ENCODE data around the gene MAB21L4.

MAB21L4 gene

GRCh38 chr2:240925568-240926515 lies 29.9 kb upstream of the MAB21L4 start:
- TF ChIP-seq, protein P1, sequence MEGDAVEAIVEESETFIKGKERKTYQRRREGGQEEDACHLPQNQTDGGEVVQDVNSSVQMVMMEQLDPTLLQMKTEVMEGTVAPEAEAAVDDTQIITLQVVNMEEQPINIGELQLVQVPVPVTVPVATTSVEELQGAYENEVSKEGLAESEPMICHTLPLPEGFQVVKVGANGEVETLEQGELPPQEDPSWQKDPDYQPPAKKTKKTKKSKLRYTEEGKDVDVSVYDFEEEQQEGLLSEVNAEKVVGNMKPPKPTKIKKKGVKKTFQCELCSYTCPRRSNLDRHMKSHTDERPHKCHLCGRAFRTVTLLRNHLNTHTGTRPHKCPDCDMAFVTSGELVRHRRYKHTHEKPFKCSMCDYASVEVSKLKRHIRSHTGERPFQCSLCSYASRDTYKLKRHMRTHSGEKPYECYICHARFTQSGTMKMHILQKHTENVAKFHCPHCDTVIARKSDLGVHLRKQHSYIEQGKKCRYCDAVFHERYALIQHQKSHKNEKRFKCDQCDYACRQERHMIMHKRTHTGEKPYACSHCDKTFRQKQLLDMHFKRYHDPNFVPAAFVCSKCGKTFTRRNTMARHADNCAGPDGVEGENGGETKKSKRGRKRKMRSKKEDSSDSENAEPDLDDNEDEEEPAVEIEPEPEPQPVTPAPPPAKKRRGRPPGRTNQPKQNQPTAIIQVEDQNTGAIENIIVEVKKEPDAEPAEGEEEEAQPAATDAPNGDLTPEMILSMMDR (IDR thresholded peaks at IDR 0.05; ENCODE audit: low read depth, low read length, missing control alignments): no peak
- in situ Hi-C loops (cut with HindIII; ENCODE audit: low sequenced_read_pairs): loop anchor here (25.0 kb wide), 1 partner anchor 161 kb away; no protein-coding TSS in a partner anchor
- no peak for DNase-seq (ENCODE audit: low read depth)
- no peak overlapping the region for H3K4me3 ChIP-seq (ENCODE audit: low read depth, low read length)

DNA sequence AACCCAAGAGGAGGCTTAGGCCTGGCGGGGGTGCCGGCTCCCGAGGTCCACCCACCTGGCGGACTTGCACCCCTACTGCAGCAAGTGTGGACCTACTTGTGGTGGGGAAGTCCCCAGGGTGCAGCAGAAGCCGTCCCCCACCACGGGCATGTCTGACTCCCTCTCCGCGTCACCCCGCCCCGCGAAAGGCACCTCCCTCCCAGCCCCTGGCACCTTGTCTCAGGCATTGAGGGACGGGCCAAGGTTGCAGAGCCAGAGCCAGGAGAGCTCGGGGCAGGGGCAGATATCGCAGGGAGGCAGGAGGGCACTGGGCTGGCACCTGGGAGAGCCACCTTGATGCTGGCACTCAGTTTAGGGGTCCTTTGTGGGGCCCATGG lies 29.2 kb upstream of the MAB21L4 start:
- H3K4me3 ChIP-seq (ENCODE audit: low read depth, low read length): no peak overlapping the region
- TF ChIP-seq, protein P1 (IDR thresholded peaks at IDR 0.05; ENCODE audit: low read depth, low read length, missing control alignments): no peak
- in situ Hi-C loops (cut with HindIII; ENCODE audit: low sequenced_read_pairs): loop anchor here (25.0 kb wide), 1 partner anchor 162 kb away; no protein-coding TSS in a partner anchor
- DNase-seq (ENCODE audit: low read depth): no peak

GRCh38 chr2:240922982-240923537 lies 27.1 kb upstream of the MAB21L4 start:
- no peak overlapping the region for H3K4me3 ChIP-seq (ENCODE audit: low read depth, low read length)
- DNase-seq (ENCODE audit: low read depth): no peak
- TF ChIP-seq, protein P1 (IDR thresholded peaks at IDR 0.05; ENCODE audit: low read depth, low read length, missing control alignments): no peak
- in situ Hi-C loops (cut with HindIII; ENCODE audit: low sequenced_read_pairs): no loop called here

DNA sequence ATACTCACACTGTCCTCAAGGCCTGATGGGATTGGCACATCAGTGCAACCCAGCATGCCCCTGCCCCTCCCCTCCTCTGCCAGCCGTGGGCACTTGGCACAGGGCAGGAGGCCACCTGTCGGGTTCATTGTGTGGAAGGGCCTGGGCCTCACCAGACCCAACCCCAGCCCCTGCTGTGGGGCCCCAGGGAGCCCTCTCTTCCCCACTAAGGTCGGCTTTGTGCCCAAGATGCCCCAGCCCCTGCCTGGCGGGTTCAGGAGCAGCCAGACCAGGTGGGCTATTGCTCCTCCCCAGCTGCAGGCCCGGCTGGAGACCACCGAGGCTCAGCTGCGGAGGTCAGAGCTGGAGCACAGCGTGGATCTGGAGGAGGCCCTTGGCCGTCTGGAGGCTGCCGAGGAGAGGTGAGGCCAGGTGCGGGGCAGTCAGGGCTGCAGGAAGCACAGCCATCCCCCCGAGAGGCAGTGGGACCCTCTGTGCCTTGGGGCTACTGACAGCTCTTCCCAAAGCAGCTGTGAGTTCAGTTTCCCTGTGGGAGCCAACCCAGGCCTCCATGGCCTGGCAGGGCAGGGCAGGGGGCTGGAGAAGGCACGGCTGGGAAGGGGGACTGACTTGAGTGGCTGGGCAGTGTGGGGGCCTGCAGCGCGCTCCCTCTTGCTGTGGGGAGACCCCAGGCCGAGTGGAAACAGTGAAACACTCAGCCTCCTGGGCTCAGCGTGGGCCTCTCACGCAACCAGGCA lies 26.5 kb upstream of the MAB21L4 start:
- TF ChIP-seq, protein P1 (IDR thresholded peaks at IDR 0.05; ENCODE audit: low read depth, low read length, missing control alignments): no peak
- H3K4me3 ChIP-seq (ENCODE audit: low read depth, low read length): no peak overlapping the region
- DNase-seq (ENCODE audit: low read depth): no peak
- in situ Hi-C loops (cut with HindIII; ENCODE audit: low sequenced_read_pairs): no loop called here

GRCh38 chr2:240921995-240922244 lies 26.0 kb upstream of the MAB21L4 start:
- no peak overlapping the region for H3K4me3 ChIP-seq (ENCODE audit: low read depth, low read length)
- TF ChIP-seq, protein P1 (IDR thresholded peaks at IDR 0.05; ENCODE audit: low read depth, low read length, missing control alignments): no peak
- in situ Hi-C loops (cut with HindIII; ENCODE audit: low sequenced_read_pairs): no loop called here
- DNase-seq (ENCODE audit: low read depth): no peak

GRCh38 chr2:240921311-240921994 lies 25.5 kb upstream of the MAB21L4 start:
- in situ Hi-C loops (cut with HindIII; ENCODE audit: low sequenced_read_pairs): no loop called here
- no peak overlapping the region for H3K4me3 ChIP-seq (ENCODE audit: low read depth, low read length)
- DNase-seq (ENCODE audit: low read depth): peak; percentile 94
- TF ChIP-seq, protein P1 (IDR thresholded peaks at IDR 0.05; ENCODE audit: low read depth, low read length, missing control alignments): no peak
